Caco-2 (cell line): ENCODE measurements around the gene WWOX. TPM values are rescaled to one million over a fixed set of nuclear protein-coding genes. Genes with fewer than 3 reads are reported as not detected.
"Not testable (repeated sequence)": the region's sequence is repeated elsewhere in the genome, so short reads cannot be mapped to it uniquely, and the experiment has no call there.

Experiments used
- BruUV-seq: library from RNA; stranded (reverse); fragments of 400-500 nt; replicated peaks from 2 replicates; lab custom pipeline; 2021; lab: Mats Ljungman, UMichigan
- CTCF ChIA-PET: fragments of 300-600 bp; sonication (Branson Sonifier 250); formaldehyde crosslinking; loops from one replicate; lab custom pipeline; 2022; ENCODE audit warnings: antibody characterized with exemption; lab: Charles Lee
- POLR2A ChIA-PET: fragments of 300-600 bp; sonication (Branson Sonifier 250); formaldehyde crosslinking; loops from one replicate; lab custom pipeline; 2022; ENCODE audit warnings: antibody characterized with exemption; lab: Charles Lee
- DNase-seq, 2 experiments: peaks; one replicate each; pipeline versions ENCODE4 v3.0.0 to v3.0.0-alpha.2; 2020 to 2022
- H3K27me3 ChIP-seq: replicated peaks from 2 replicates; pipeline ENCODE4 v1.6.0; 2011; ENCODE audit warnings: low read length; ENCODE audit not compliant: control insufficient read depth, insufficient read depth
- H3K36me3 ChIP-seq: 2 replicates; pipeline ENCODE4 v1.5.1; 2011; ENCODE audit warnings: low read length; ENCODE audit not compliant: control insufficient read depth, insufficient read depth
- H3K4me1 ChIP-seq: fragments of 250-450 bp; sonication (Bioruptor Pico); 2 replicates; pipeline ENCODE4 v1.5.1; 2020; ENCODE audit warnings: mild to moderate bottlenecking
- H3K4me3 ChIP-seq: 2 replicates; pipeline ENCODE4 v1.5.1; 2011; ENCODE audit warnings: low read depth, mild to moderate bottlenecking, control low read depth, low read length
- H3K9me3 ChIP-seq: fragments of 250-450 bp; sonication (Bioruptor Pico); 2 replicates; pipeline ENCODE4 v1.5.1; 2020; ENCODE audit warnings: mild to moderate bottlenecking, moderate library complexity
- H3K27ac Mint-ChIP-seq: one replicate; pipeline ENCODE4 v1.8.0; 2022; ENCODE audit warnings: mixed read lengths; ENCODE audit not compliant: unreplicated experiment
- H3K27me3 Mint-ChIP-seq: one replicate; pipeline ENCODE4 v1.8.0; 2022; ENCODE audit warnings: mixed read lengths; ENCODE audit not compliant: insufficient read depth, unreplicated experiment
- H3K36me3 Mint-ChIP-seq: one replicate; pipeline ENCODE4 v1.8.0; 2022; ENCODE audit warnings: mild to moderate bottlenecking, mixed read lengths; ENCODE audit not compliant: insufficient read depth, unreplicated experiment
- H3K4me1 Mint-ChIP-seq: one replicate; pipeline ENCODE4 v1.8.0; 2022; ENCODE audit warnings: low read depth, mixed read lengths; ENCODE audit not compliant: unreplicated experiment
- H3K4me3 Mint-ChIP-seq: one replicate; pipeline ENCODE4 v1.8.0; 2022; ENCODE audit warnings: mild to moderate bottlenecking, moderate library complexity, mixed read lengths; ENCODE audit not compliant: unreplicated experiment
- H3K9me3 Mint-ChIP-seq: one replicate; pipeline ENCODE4 v1.8.0; 2022; ENCODE audit warnings: mixed read lengths; ENCODE audit not compliant: unreplicated experiment
- intact Hi-C: fragments of 100-400 bp; cut with micrococcal nuclease; formaldehyde crosslinking; loops from one replicate; pipeline ENCODE4 v1.10.0; 2022; ENCODE audit not compliant: unreplicated experiment
- total RNA-seq: library from RNA; stranded (reverse); gene quantifications from 2 replicates; pipeline ENCODE4 v1.2.3, GENCODE V29; 2022
- TF ChIP-seq, protein P1 (sequence below), 2 experiments: fragments of 200-600 bp in 1 of 2; IDR thresholded peaks; 1 replicate in 1 of 2; 2 replicates in 1 of 2; pipeline versions ENCODE4 v1.5.1 to v1.8.0; 2011 to 2022; ENCODE audit warnings: antibody characterized with exemption in 1 of 2, control low read depth in 1 of 2, inconsistent platforms in 1 of 2, low read depth in 1 of 2, low read length in 1 of 2, mild to moderate bottlenecking in 1 of 2, moderate library complexity in 1 of 2; ENCODE audit not compliant: insufficient read depth in 1 of 2, severe bottlenecking in 1 of 2, unreplicated experiment in 1 of 2

WWOX gene
- total RNA-seq, 1 experiment from 2014 or later, result 45.0 TPM

DNA sequence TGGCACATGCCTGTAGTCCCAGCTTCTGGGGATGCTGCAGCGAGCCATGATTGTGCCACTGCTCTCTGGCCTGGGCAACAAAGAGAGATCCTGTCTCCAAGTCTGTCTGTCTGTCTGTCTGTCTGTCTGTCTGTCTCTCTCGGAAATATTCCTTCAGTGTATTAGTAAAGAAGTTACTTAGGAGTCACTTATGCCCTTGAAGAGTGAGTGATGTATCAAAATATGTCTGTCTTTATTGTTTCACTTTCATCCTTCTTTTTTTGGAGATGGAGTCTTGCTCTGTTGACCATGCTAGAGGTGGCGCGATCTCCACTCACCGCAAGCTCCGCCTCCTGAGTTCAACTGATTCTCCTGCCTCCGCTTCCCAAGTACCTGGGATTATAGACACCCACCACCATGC lies 410.5 kb downstream of the WWOX start:
- TF ChIP-seq, protein P1, sequence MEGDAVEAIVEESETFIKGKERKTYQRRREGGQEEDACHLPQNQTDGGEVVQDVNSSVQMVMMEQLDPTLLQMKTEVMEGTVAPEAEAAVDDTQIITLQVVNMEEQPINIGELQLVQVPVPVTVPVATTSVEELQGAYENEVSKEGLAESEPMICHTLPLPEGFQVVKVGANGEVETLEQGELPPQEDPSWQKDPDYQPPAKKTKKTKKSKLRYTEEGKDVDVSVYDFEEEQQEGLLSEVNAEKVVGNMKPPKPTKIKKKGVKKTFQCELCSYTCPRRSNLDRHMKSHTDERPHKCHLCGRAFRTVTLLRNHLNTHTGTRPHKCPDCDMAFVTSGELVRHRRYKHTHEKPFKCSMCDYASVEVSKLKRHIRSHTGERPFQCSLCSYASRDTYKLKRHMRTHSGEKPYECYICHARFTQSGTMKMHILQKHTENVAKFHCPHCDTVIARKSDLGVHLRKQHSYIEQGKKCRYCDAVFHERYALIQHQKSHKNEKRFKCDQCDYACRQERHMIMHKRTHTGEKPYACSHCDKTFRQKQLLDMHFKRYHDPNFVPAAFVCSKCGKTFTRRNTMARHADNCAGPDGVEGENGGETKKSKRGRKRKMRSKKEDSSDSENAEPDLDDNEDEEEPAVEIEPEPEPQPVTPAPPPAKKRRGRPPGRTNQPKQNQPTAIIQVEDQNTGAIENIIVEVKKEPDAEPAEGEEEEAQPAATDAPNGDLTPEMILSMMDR (IDR thresholded peaks at IDR 0.05; ENCODE audit: insufficient read depth in 1 of 2, low read depth in 1 of 2, low read length in 1 of 2, severe bottlenecking in 1 of 2, unreplicated experiment in 1 of 2), result no peak
- no peaks in the 10 kb centered on the region for H3K36me3 Mint-ChIP-seq
- 0 out of 2 replicates have a peak, but pooled peaks cover 4% of the 10 kb centered on the region for H3K4me1 ChIP-seq
- BruUV-seq, result no TSS peak
- H3K36me3 ChIP-seq, result no peaks in the 10 kb centered on the region
- no peaks in the 10 kb centered on the region for H3K9me3 Mint-ChIP-seq
- H3K4me3 ChIP-seq, result no peak overlapping the region
- H3K27ac Mint-ChIP-seq, result no peak overlapping the region
- H3K9me3 ChIP-seq, result no peaks in the 10 kb centered on the region
- H3K4me1 Mint-ChIP-seq, result peaks cover 11% of the 10 kb centered on the region
- CTCF ChIA-PET, result no interaction called here
- no peaks in the 10 kb centered on the region for H3K27me3 Mint-ChIP-seq
- intact Hi-C loops, result no loop called here
- POLR2A ChIA-PET, result no interaction called here
- H3K27me3 ChIP-seq, result no peaks in the 10 kb centered on the region
- no peak overlapping the region for H3K4me3 Mint-ChIP-seq
- no peak for DNase-seq

- TF ChIP-seq, protein P1 (IDR thresholded peaks at IDR 0.05; ENCODE audit: insufficient read depth in 1 of 2, low read depth in 1 of 2, low read length in 1 of 2, severe bottlenecking in 1 of 2, unreplicated experiment in 1 of 2), result no peak
- Histone ChIP-seq H3K4me3 (no peak overlapping the region), H3K27me3 (no peaks in the 10 kb centered on the region), H3K36me3 (no peaks in the 10 kb centered on the region), H3K9me3 (no peaks in the 10 kb centered on the region), H3K4me1 (0 out of 2 replicates have a peak, but pooled peaks cover 4% of the 10 kb centered on the region)
- POLR2A ChIA-PET, result no interaction called here
- DNase-seq, result no peak
- Mint-ChIP-seq H3K36me3 (no peaks in the 10 kb centered on the region), H3K9me3 (no peaks in the 10 kb centered on the region), H3K27me3 (no peaks in the 10 kb centered on the region), H3K27ac (no peak overlapping the region), H3K4me1 (peaks cover 11% of the 10 kb centered on the region), H3K4me3 (no peak overlapping the region)
- CTCF ChIA-PET, result no interaction called here
- BruUV-seq, result no TSS peak
- intact Hi-C loops, result no loop called here
Measured at GRCh38 chr16:78510496-78510895, 411.0 kb downstream of the WWOX start.

- ChIA-PET POLR2A (no interaction called here), CTCF (interaction anchor here (1.6 kb wide), 1 partner anchor 10 kb away, joined by 3 read pairs; no protein-coding TSS in a partner anchor)
- Mint-ChIP-seq H3K27me3 (no peaks in the 10 kb centered on the region), H3K36me3 (no peaks in the 10 kb centered on the region), H3K4me3 (no peak overlapping the region), H3K4me1 (no peaks in the 10 kb centered on the region), H3K27ac (no peak overlapping the region), H3K9me3 (no peaks in the 10 kb centered on the region)
- Histone ChIP-seq H3K36me3 (no peaks in the 10 kb centered on the region), H3K9me3 (no peaks in the 10 kb centered on the region), H3K4me3 (no peak overlapping the region), H3K4me1 (no peaks in the 10 kb centered on the region), H3K27me3 (no peaks in the 10 kb centered on the region)
- TF ChIP-seq, protein P1 (IDR thresholded peaks at IDR 0.05; ENCODE audit: insufficient read depth in 1 of 2, low read depth in 1 of 2, low read length in 1 of 2, severe bottlenecking in 1 of 2, unreplicated experiment in 1 of 2), result no peak
- intact Hi-C loops, result no loop called here
- DNase-seq, result no peak
- no TSS peak for BruUV-seq
Measured at GRCh38 chr16:78513838-78514237, 414.4 kb downstream of the WWOX start.

- POLR2A ChIA-PET, DNase-seq, H3K4me3 Mint-ChIP-seq, H3K9me3 ChIP-seq, H3K36me3 Mint-ChIP-seq, H3K27ac Mint-ChIP-seq, BruUV-seq, intact Hi-C loops, H3K4me1 ChIP-seq, H3K27me3 ChIP-seq, H3K9me3 Mint-ChIP-seq, H3K4me1 Mint-ChIP-seq, H3K4me3 ChIP-seq, H3K27me3 Mint-ChIP-seq, H3K36me3 ChIP-seq: not testable (repeated sequence)
- CTCF ChIA-PET, result interaction anchor here (0.7 to 1.6 kb wide), 2 partner anchors 11 to 1660 kb away, joined by 3 read pairs; no protein-coding TSS in a partner anchor
Measured at GRCh38 chr16:78514888-78515287, 415.4 kb downstream of the WWOX start.
